Measurements from ENCODE around the gene MRPS9. TPM values are rescaled to one million over a fixed set of nuclear protein-coding genes. Genes with fewer than 3 reads are reported as not detected.

Gene MRPS9
- total RNA-seq, 1 donor from 2014 or later: 16.0 TPM

- Histone ChIP-seq H3K27me3 (no peaks in the 10 kb centered on the region), H3K4me1 (no peaks in the 10 kb centered on the region), H3K9me3 (no peaks in the 10 kb centered on the region), H3K27ac (no peak overlapping the region), H3K4me3 (no peak overlapping the region), H3K36me3 (no peaks in the 10 kb centered on the region)
- TF ChIP-seq POLR2A (IDR thresholded peaks at IDR 0.05) (no peak), CTCF (IDR thresholded peaks at IDR 0.05) (no peak), POLR2AphosphoS5 (IDR thresholded peaks at IDR 0.05; ENCODE audit: insufficient read depth in 1 of 2, low read depth in 1 of 2) (no peak)
- DNase-seq (ENCODE audit: extremely low spot score in 2 of 2): peak in 1 of 2 donors; percentile 62
- intact Hi-C loops (cut with DNase I): loop anchor here (5.0 kb wide), 1 partner anchor 120 kb away; no protein-coding TSS in a partner anchor
Measured at GRCh38 chr2:105117565-105117964, 79.7 kb downstream of the MRPS9 start.

- Histone ChIP-seq H3K4me1 (no peaks in the 10 kb centered on the region), H3K4me3 (no peak overlapping the region), H3K27ac (no peak overlapping the region), H3K27me3 (no peaks in the 10 kb centered on the region), H3K36me3 (no peaks in the 10 kb centered on the region), H3K9me3 (no peaks in the 10 kb centered on the region)
- intact Hi-C loops (cut with DNase I): loop anchor here (5.0 kb wide), 1 partner anchor 118 kb away; no protein-coding TSS in a partner anchor
- no peak for TF ChIP-seq POLR2A (IDR thresholded peaks at IDR 0.05)
- TF ChIP-seq CTCF (IDR thresholded peaks at IDR 0.05): no peak
- no peak for TF ChIP-seq POLR2AphosphoS5 (IDR thresholded peaks at IDR 0.05; ENCODE audit: insufficient read depth in 1 of 2, low read depth in 1 of 2)
- peak in 1 of 2 donors; percentile 42 for DNase-seq (ENCODE audit: extremely low spot score in 2 of 2)
Measured at GRCh38 chr2:105118960-105119359, 81.1 kb downstream of the MRPS9 start.

- no peak for TF ChIP-seq POLR2A (IDR thresholded peaks at IDR 0.05)
- TF ChIP-seq CTCF (IDR thresholded peaks at IDR 0.05): no peak
- no peak for TF ChIP-seq POLR2AphosphoS5 (IDR thresholded peaks at IDR 0.05; ENCODE audit: insufficient read depth in 1 of 2, low read depth in 1 of 2)
- intact Hi-C loops (cut with DNase I): no loop called here
- H3K4me1 ChIP-seq: no peaks in the 10 kb centered on the region
- DNase-seq (ENCODE audit: extremely low spot score in 2 of 2): no peak
- H3K9me3 ChIP-seq: no peaks in the 10 kb centered on the region
- no peaks in the 10 kb centered on the region for H3K27me3 ChIP-seq
- H3K4me3 ChIP-seq: no peak overlapping the region
- H3K27ac ChIP-seq: no peak overlapping the region
- no peaks in the 10 kb centered on the region for H3K36me3 ChIP-seq
Measured at GRCh38 chr2:105121434-105121833, 83.6 kb downstream of the MRPS9 start.

GRCh38 chr2:105125428-105125827 is 87.6 kb downstream of the MRPS9 start:
- H3K27ac ChIP-seq: no peak overlapping the region
- H3K36me3 ChIP-seq: no peaks in the 10 kb centered on the region
- no peaks in the 10 kb centered on the region for H3K9me3 ChIP-seq
- intact Hi-C loops (cut with DNase I): no loop called here
- no peaks in the 10 kb centered on the region for H3K27me3 ChIP-seq
- no peak overlapping the region for H3K4me3 ChIP-seq
- TF ChIP-seq POLR2A (IDR thresholded peaks at IDR 0.05): no peak
- TF ChIP-seq POLR2AphosphoS5 (IDR thresholded peaks at IDR 0.05; ENCODE audit: insufficient read depth in 1 of 2, low read depth in 1 of 2): no peak
- no peak for TF ChIP-seq CTCF (IDR thresholded peaks at IDR 0.05)
- DNase-seq (ENCODE audit: extremely low spot score in 2 of 2): peak in 1 of 2 donors; percentile 81
- H3K4me1 ChIP-seq: no peaks in the 10 kb centered on the region

DNA sequence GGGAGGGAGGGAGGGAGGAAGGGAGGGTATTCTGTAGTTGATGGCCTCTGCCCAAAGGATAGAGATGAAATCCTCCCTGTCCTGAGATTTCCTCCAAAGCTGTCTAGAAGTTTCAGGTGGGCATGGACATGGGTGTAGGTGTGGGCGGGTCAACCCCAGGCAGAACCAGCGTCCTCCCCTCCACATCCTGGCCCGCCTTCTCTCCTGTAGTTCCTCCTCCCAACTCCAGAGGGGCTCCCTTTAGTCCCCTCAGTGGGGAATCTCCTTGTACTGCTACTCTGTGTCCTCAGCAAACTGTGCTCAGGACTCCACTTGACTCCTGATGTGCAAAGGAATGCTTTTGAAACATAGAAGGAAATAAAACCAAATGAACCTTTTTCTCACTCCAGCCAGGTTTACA is 88.1 kb downstream of the MRPS9 start:
- DNase-seq (ENCODE audit: extremely low spot score in 2 of 2): peak in 1 of 2 donors; percentile 10
- intact Hi-C loops (cut with DNase I): no loop called here
- Histone ChIP-seq H3K4me3 (no peak overlapping the region), H3K27ac (no peak overlapping the region), H3K27me3 (no peaks in the 10 kb centered on the region), H3K36me3 (no peaks in the 10 kb centered on the region), H3K9me3 (no peaks in the 10 kb centered on the region), H3K4me1 (no peaks in the 10 kb centered on the region)
- TF ChIP-seq POLR2AphosphoS5 (IDR thresholded peaks at IDR 0.05; ENCODE audit: insufficient read depth in 1 of 2, low read depth in 1 of 2): no peak
- TF ChIP-seq POLR2A (IDR thresholded peaks at IDR 0.05): no peak
- TF ChIP-seq CTCF (IDR thresholded peaks at IDR 0.05): no peak

Data from vagina (tissue), 2 donors.